IMR-90 (cell line): ENCODE results near the gene CTBP2. TPM values are rescaled to one million over a fixed set of nuclear protein-coding genes. Genes with fewer than 3 reads are reported as not detected.

Experiments used
- ATAC-seq: fragments of 200-7000 bp; cut with Tn5 transposase; 2 replicates; pipeline ENCODE4 v1.9.1; 2020; ENCODE audit warnings: low read depth, mild to moderate bottlenecking, moderate library complexity
- BruUV-seq: library from RNA; stranded (reverse); fragments of 400-500 nt; replicated peaks from 2 replicates; lab custom pipeline; 2021; lab: Mats Ljungman, UMichigan
- CTCF ChIA-PET: fragments of 300-600 bp; formaldehyde crosslinking; extraction: SDS; loops from one replicate; lab custom pipeline; 2021; ENCODE audit warnings: antibody characterized with exemption; lab: Yijun Ruan, JAX
- POLR2A ChIA-PET: fragments of 300-600 bp; sonication (Branson Sonifier 250); formaldehyde crosslinking; loops from one replicate; lab custom pipeline; 2022; ENCODE audit warnings: antibody characterized with exemption; ENCODE audit not compliant: unreplicated experiment; lab: Charles Lee
- DNase-seq: peaks from one replicate; pipeline ENCODE4 v3.0.0; 2013
- H2AFZ ChIP-seq: replicated peaks from 2 replicates; pipeline ENCODE3; 2013; ENCODE audit warnings: low read length, mild to moderate bottlenecking; ENCODE audit not compliant: poor library complexity
- H2AK5ac ChIP-seq: 2 replicates; pipeline ENCODE4 v1.6.1; 2013; ENCODE audit warnings: low read depth, low read length, inconsistent platforms
- H2AK9ac ChIP-seq: replicated peaks from 2 replicates; pipeline ENCODE3; 2013; ENCODE audit warnings: mild to moderate bottlenecking, low read depth, low read length, moderate library complexity; ENCODE audit not compliant: poor library complexity
- H2BK120ac ChIP-seq: 2 replicates; pipeline ENCODE4 v1.6.1; 2013; ENCODE audit warnings: low read depth, low read length, inconsistent platforms
- H2BK15ac ChIP-seq: 3 replicates; pipeline ENCODE4 v1.6.1; 2013; ENCODE audit warnings: low read depth, low read length, inconsistent platforms
- H2BK20ac ChIP-seq: 2 replicates; pipeline ENCODE4 v1.6.1; 2013; ENCODE audit warnings: low read depth, mild to moderate bottlenecking, inconsistent platforms, low read length, moderate library complexity
- H2BK5ac ChIP-seq: 2 replicates; pipeline ENCODE4 v1.6.1; 2013; ENCODE audit warnings: mild to moderate bottlenecking, low read depth, low read length, inconsistent platforms; ENCODE audit not compliant: poor library complexity, severe bottlenecking
- H3K14ac ChIP-seq: replicated peaks from 2 replicates; pipeline ENCODE4 v1.6.1; 2013; ENCODE audit warnings: low read depth, low read length, inconsistent platforms
- H3K18ac ChIP-seq: 2 replicates; pipeline ENCODE4 v1.6.1; 2013; ENCODE audit warnings: low read depth, low read length, control low read depth
- H3K23ac ChIP-seq: 2 replicates; pipeline ENCODE4 v1.6.1; 2013; ENCODE audit warnings: low read depth, low read length, inconsistent platforms
- H3K27ac ChIP-seq: 2 replicates; pipeline ENCODE4 v1.5.1; 2013; ENCODE audit warnings: mild to moderate bottlenecking, control low read depth, low read length; ENCODE audit not compliant: insufficient read depth
- H3K27me3 ChIP-seq: 2 replicates; pipeline ENCODE4 v1.6.1; 2013; ENCODE audit warnings: low read length; ENCODE audit not compliant: control insufficient read depth, insufficient read depth
- H3K36me3 ChIP-seq: 2 replicates; pipeline ENCODE4 v1.6.1; 2013; ENCODE audit warnings: low read length, mixed read lengths; ENCODE audit not compliant: control insufficient read depth, insufficient read depth
- H3K4ac ChIP-seq: 2 replicates; pipeline ENCODE4 v1.6.1; 2013; ENCODE audit warnings: low read depth, low read length, inconsistent platforms
- H3K4me1 ChIP-seq: 2 replicates; pipeline ENCODE4 v1.6.1; 2013; ENCODE audit warnings: low read length, mixed read lengths; ENCODE audit not compliant: control insufficient read depth, insufficient read depth
- H3K4me2 ChIP-seq: 2 replicates; pipeline ENCODE4 v1.6.1; 2013; ENCODE audit warnings: low read depth, mild to moderate bottlenecking, control low read depth, low read length, moderate library complexity
- H3K4me3 ChIP-seq: 2 replicates; pipeline ENCODE4 v1.5.1; 2013; ENCODE audit warnings: low read depth, mild to moderate bottlenecking, control low read depth, low read length, moderate library complexity; ENCODE audit not compliant: insufficient read depth
- H3K56ac ChIP-seq: 2 replicates; pipeline ENCODE4 v1.6.1; 2013; ENCODE audit warnings: low read length, inconsistent platforms; ENCODE audit not compliant: insufficient read depth; ENCODE audit errors: extremely low read depth
- H3K79me1 ChIP-seq, 2 experiments: 2 replicates each; pipeline ENCODE4 v1.6.1; 2013; ENCODE audit warnings: low read length in 2 of 2, inconsistent platforms in 1 of 2, low read depth in 1 of 2
- H3K9ac ChIP-seq: 2 replicates; pipeline ENCODE4 v1.6.1; 2013; ENCODE audit warnings: low read depth, low read length, control low read depth
- H3K9me1 ChIP-seq: 2 replicates; pipeline ENCODE4 v1.6.1; 2013; ENCODE audit warnings: low read length, inconsistent platforms; ENCODE audit not compliant: insufficient read depth
- H3K9me3 ChIP-seq: 2 replicates; pipeline ENCODE4 v1.6.1; 2013; ENCODE audit warnings: low read length; ENCODE audit not compliant: control insufficient read depth, insufficient read depth
- H4K20me1 ChIP-seq: 2 replicates; pipeline ENCODE4 v1.6.1; 2013; ENCODE audit warnings: low read length, inconsistent platforms; ENCODE audit not compliant: insufficient read depth
- H4K5ac ChIP-seq: 2 replicates; pipeline ENCODE4 v1.6.1; 2013; ENCODE audit warnings: mild to moderate bottlenecking, low read depth, low read length, control low read depth
- H4K8ac ChIP-seq, 2 experiments: 2 replicates each; pipeline ENCODE4 v1.6.1; 2013; ENCODE audit warnings: low read depth in 2 of 2, low read length in 2 of 2, control low read depth in 1 of 2, inconsistent platforms in 1 of 2
- H4K91ac ChIP-seq: 2 replicates; pipeline ENCODE4 v1.6.1; 2013; ENCODE audit warnings: low read depth, low read length, inconsistent platforms; ENCODE audit not compliant: insufficient read depth
- BHLHE40 ChIP-seq: fragments of 150-350 bp; IDR thresholded peaks from 2 replicates; pipeline ENCODE4 v1.6.1; 2016; ENCODE audit warnings: mild to moderate bottlenecking, low read depth, low read length
- CEBPB ChIP-seq: IDR thresholded peaks from 2 replicates; pipeline ENCODE4 v1.6.1; 2012; ENCODE audit warnings: low read depth, low read length, improper control_type of control experiment
- CHD1 ChIP-seq: IDR thresholded peaks from 2 replicates; pipeline ENCODE4 v1.6.1; 2012; ENCODE audit warnings: low read depth, low read length, improper control_type of control experiment
- CTCF ChIP-seq: conservative IDR thresholded peaks from 2 replicates; pipeline ENCODE4 v1.5.1; 2012; ENCODE audit warnings: mild to moderate bottlenecking, low read depth, low read length, improper control_type of control experiment
- ELK1 ChIP-seq: fragments of 150-350 bp; IDR thresholded peaks from 2 replicates; pipeline ENCODE4 v1.6.1; 2016; ENCODE audit warnings: low read depth, mild to moderate bottlenecking, low read length, moderate library complexity, borderline replicate concordance
- FOS ChIP-seq: fragments of 150-350 bp; IDR thresholded peaks from 2 replicates; pipeline ENCODE4 v1.6.1; 2016; ENCODE audit warnings: low read depth, low read length
- MAFK ChIP-seq: IDR thresholded peaks from 2 replicates; pipeline ENCODE4 v1.6.1; 2012; ENCODE audit warnings: low read depth, low read length, improper control_type of control experiment
- MXI1 ChIP-seq: IDR thresholded peaks from 2 replicates; pipeline ENCODE4 v1.6.1; 2012; ENCODE audit warnings: low read depth, mild to moderate bottlenecking, low read length, moderate library complexity, borderline replicate concordance
- NFE2L2 ChIP-seq: fragments of 150-350 bp; IDR thresholded peaks from 2 replicates; pipeline ENCODE4 v1.6.1; 2016; ENCODE audit warnings: low read depth, mild to moderate bottlenecking, low read length
- POLR2A ChIP-seq: IDR thresholded peaks from 2 replicates; pipeline ENCODE4 v1.6.1; 2012; ENCODE audit warnings: mild to moderate bottlenecking, low read depth, low read length
- RAD21 ChIP-seq: IDR thresholded peaks from 2 replicates; pipeline ENCODE4 v1.6.1; 2012; ENCODE audit warnings: low read length, improper control_type of control experiment
- RCOR1 ChIP-seq: IDR thresholded peaks from 2 replicates; pipeline ENCODE4 v1.6.1; 2012; ENCODE audit warnings: mild to moderate bottlenecking, low read length, improper control_type of control experiment; ENCODE audit not compliant: insufficient replicate concordance
- RFX5 ChIP-seq: IDR thresholded peaks from 2 replicates; pipeline ENCODE4 v1.8.0; 2012; ENCODE audit warnings: low read depth, mild to moderate bottlenecking, low read length, moderate library complexity
- SMC3 ChIP-seq: fragments of 150-350 bp; IDR thresholded peaks from 2 replicates; pipeline ENCODE4 v1.6.1; 2016; ENCODE audit warnings: low read depth, mild to moderate bottlenecking, antibody characterized with exemption, low read length, moderate library complexity
- USF2 ChIP-seq: fragments of 150-350 bp; IDR thresholded peaks from 2 replicates; pipeline ENCODE4 v1.6.1; 2017; ENCODE audit warnings: mild to moderate bottlenecking, antibody characterized with exemption, low read length, low read depth
- WGBS, 2 experiments: methylation state at CpG; one replicate each; pipeline versions ENCODE4 v1.1.5 to v1.1.7; 2013; ENCODE audit warnings: missing lambda C conversion rate in 2 of 2; ENCODE audit not compliant: insufficient read length in 1 of 2; ENCODE audit errors: extremely low coverage in 2 of 2; 5-methylcytosine and 5-hydroxymethylcytosine counted together
- dilution Hi-C: fragments of 300-500 bp; cut with HindIII; formaldehyde crosslinking; loops from one replicate; pipeline ENCODE4 v1.14.3; 2018; ENCODE audit warnings: low sequenced_read_pairs; ENCODE audit not compliant: unreplicated experiment
- in situ Hi-C: fragments of 300-500 bp; cut with MboI; formaldehyde crosslinking; loops from 3 replicates; pipeline ENCODE4 v1.14.3; 2019; ENCODE audit warnings: low sequenced_read_pairs, inconsistent platforms, mixed read lengths
- intact Hi-C: fragments of 100-400 bp; cut with micrococcal nuclease; formaldehyde crosslinking; loops from 2 replicates; pipeline ENCODE4 v1.10.0; 2022
- polyA plus RNA-seq, 3 experiments: library from polyadenylated mRNA; depleted of rRNA; stranded (reverse); fragments of >200 nt; gene quantifications; 2 replicates each; pipeline ENCODE4 v1.2.3, GENCODE V29; 2012; ENCODE audit warnings: low replicate concordance in 1 of 3
- total RNA-seq: library from RNA; depleted of rRNA; stranded (reverse); fragments of >200 nt; gene quantifications from 2 replicates; pipeline ENCODE4 v1.2.3, GENCODE V29; 2012

CTBP2 gene
- total and polyA plus RNA-seq, 2 of the 4 experiments (the other 2 are of a cell fraction), result 81.0 to 86.6 TPM

- in situ Hi-C loops, result no loop called here
- peaks cover 40% of the 10 kb centered on the region for H3K4me1 ChIP-seq
- no peak for TF ChIP-seq FOS
- TF ChIP-seq CHD1, result no peak
- TF ChIP-seq USF2, result no peak
- TF ChIP-seq POLR2A, result no peak
- no peak for TF ChIP-seq SMC3
- TF ChIP-seq CEBPB, result no peak
- no peak for TF ChIP-seq RCOR1
- no peak for TF ChIP-seq BHLHE40
- no peak for TF ChIP-seq CTCF
- no peak for TF ChIP-seq ELK1
- no peak for TF ChIP-seq NFE2L2
- TF ChIP-seq RFX5, result no peak
- TF ChIP-seq MAFK, result no peak
- no peak for TF ChIP-seq MXI1
- no peak for TF ChIP-seq RAD21
Observed at GRCh38 chr10:125062227-125062913, 98.0 kb downstream of the CTBP2 start.

More at GRCh38 chr10:125062227-125062913, 98.0 kb downstream of the CTBP2 start:
- Histone ChIP-seq H4K8ac (no peak overlapping the region), H2AK9ac (no peak overlapping the region), H3K36me3 (peaks cover 6% of the 10 kb centered on the region), H3K23ac (no peak overlapping the region), H3K27me3 (no peaks in the 10 kb centered on the region), H2AK5ac (no peak overlapping the region; the same call in 1 of the 2 replicates), H3K79me1 (peaks cover 55 to 94% of the 10 kb centered on the region in 2 experiments), H3K9me1 (peaks cover 36% of the 10 kb centered on the region), H3K14ac (no peak overlapping the region), H2BK5ac (no peak overlapping the region), H3K4ac (no peak overlapping the region), H3K56ac (no peak overlapping the region), H3K27ac (no peak overlapping the region), H3K18ac (no peak overlapping the region), H4K91ac (no peak overlapping the region), H4K20me1 (peaks cover 86% of the 10 kb centered on the region), H2BK20ac (no peak overlapping the region), H3K4me2 (no peak overlapping the region), H2BK120ac (no peak overlapping the region), H3K9me3 (no peaks in the 10 kb centered on the region), H3K9ac (no peak overlapping the region), H3K4me3 (no peak overlapping the region), H2BK15ac (no peak overlapping the region), H4K5ac (no peak overlapping the region), H2AFZ (no peak overlapping the region)
- ATAC-seq, result no peak
- ChIA-PET CTCF (interaction anchor here (1.0 kb wide), 1 partner anchor 48 kb away, joined by 3 read pairs; no protein-coding TSS in a partner anchor), POLR2A (no interaction called here)
- DNase-seq, result no peak
- 70% methylated on average over 2 of the region's 18 CpGs; no CpG with 5 or more reads in 1 of the 2 experiments for WGBS, 2 experiments
- intact Hi-C loops, result loop anchor here (10.0 kb wide), 1 partner anchor 148 kb away; no protein-coding TSS in a partner anchor
- no TSS peak for BruUV-seq
- dilution Hi-C loops, result no loop called here
